Neural cell (in vitro differentiated cells): Measurements from ENCODE around the gene PAIP2. TPM values are rescaled to one million over a fixed set of nuclear protein-coding genes. Genes with fewer than 3 reads are reported as not detected.

Experiments
- H2AFZ ChIP-seq: fragments of 200-600, 300-800 bp; sonication (generic), shearing (Covaris generic); 2 replicates; pipeline ENCODE4 v1.6.0; 2014; ENCODE audit warnings: low read depth, mild to moderate bottlenecking, antibody characterized with exemption, low read length, moderate library complexity
- H3F3A ChIP-seq: fragments of 200-600 bp; shearing (Covaris generic); 2 replicates; pipeline ENCODE4 v1.6.1; 2016; ENCODE audit warnings: mild to moderate bottlenecking, moderate library complexity, mixed read lengths, antibody characterized with exemption, low read length; ENCODE audit not compliant: insufficient read depth, poor library complexity, severe bottlenecking
- H3K27ac ChIP-seq: fragments of 200-600, 300-800 bp; sonication (generic), shearing (Covaris generic); 2 replicates; pipeline ENCODE4 v1.5.1; 2014; ENCODE audit warnings: mild to moderate bottlenecking, low read length, moderate library complexity
- H3K27me3 ChIP-seq: fragments of 300-800, 200-600 bp; sonication (generic), shearing (Covaris generic); 2 replicates; pipeline ENCODE4 v1.6.0; 2014; ENCODE audit warnings: mild to moderate bottlenecking, low read depth, low read length, moderate library complexity; ENCODE audit not compliant: insufficient read depth
- H3K36me3 ChIP-seq: fragments of 300-800, 200-600 bp; sonication (generic), shearing (Covaris generic); 2 replicates; pipeline ENCODE4 v1.5.1; 2014; ENCODE audit warnings: mild to moderate bottlenecking, antibody characterized with exemption, low read length, moderate library complexity; ENCODE audit not compliant: insufficient read depth
- H3K4me2 ChIP-seq: fragments of 300-800, 200-600 bp; sonication (generic), shearing (Covaris generic); 2 replicates; pipeline ENCODE4 v1.6.0; 2014; ENCODE audit warnings: mild to moderate bottlenecking, low read length
- H3K4me3 ChIP-seq: fragments of 300-800, 200-600 bp; sonication (generic), shearing (Covaris generic); 2 replicates; pipeline ENCODE4 v1.5.1; 2014; ENCODE audit warnings: mild to moderate bottlenecking, low read length, moderate library complexity
- H3K79me2 ChIP-seq: fragments of 200-600 bp; shearing (Covaris generic); replicated peaks from 2 replicates; pipeline ENCODE4 v1.6.0; 2014; ENCODE audit warnings: mild to moderate bottlenecking, low read length, moderate library complexity; ENCODE audit not compliant: insufficient read depth
- H3K9ac ChIP-seq: fragments of 300-800, 200-600 bp; sonication (generic), shearing (Covaris generic); 2 replicates; pipeline ENCODE4 v1.6.1; 2016; ENCODE audit warnings: mild to moderate bottlenecking, low read length, mixed read lengths
- H3K9me2 ChIP-seq: fragments of 200-600 bp; shearing (Covaris generic); 2 replicates; pipeline ENCODE4 v1.6.1; 2016; ENCODE audit warnings: mild to moderate bottlenecking, low read length, mixed read lengths; ENCODE audit not compliant: insufficient read depth
- H3K9me3 ChIP-seq: fragments of 200-600, 300-800 bp; sonication (generic), shearing (Covaris generic); 2 replicates; pipeline ENCODE4 v1.6.1; 2016; ENCODE audit warnings: mild to moderate bottlenecking, mixed run types, low read length, moderate library complexity, mixed read lengths
- H4K20me1 ChIP-seq: fragments of 200-600 bp; shearing (Covaris generic); 2 replicates; pipeline ENCODE4 v1.6.1; 2016; ENCODE audit warnings: mild to moderate bottlenecking, mixed run types; ENCODE audit not compliant: insufficient read depth
- EP300 ChIP-seq: fragments of 450-650 bp; conservative IDR thresholded peaks from 2 replicates; pipeline ENCODE4 v1.6.1; 2014; ENCODE audit warnings: antibody characterized with exemption, mild to moderate bottlenecking, moderate library complexity; ENCODE audit not compliant: poor library complexity, severe bottlenecking
- EZH2 ChIP-seq: fragments of 200-600, 300-800 bp; shearing (Covaris generic), sonication (generic); IDR thresholded peaks from 2 replicates; pipeline ENCODE4 v1.6.1; 2014; ENCODE audit warnings: antibody characterized with exemption, low read length, borderline replicate concordance, mild to moderate bottlenecking; ENCODE audit not compliant: insufficient read depth, poor library complexity, severe bottlenecking
- MXI1 ChIP-seq: fragments of 450-650 bp; conservative IDR thresholded peaks from 2 replicates; pipeline ENCODE4 v1.6.1; 2014; ENCODE audit warnings: antibody characterized with exemption, mild to moderate bottlenecking; ENCODE audit not compliant: poor library complexity, severe bottlenecking
- POLR2AphosphoS5 ChIP-seq: IDR thresholded peaks from 2 replicates; pipeline ENCODE4 v1.6.1; 2012
- RAD21 ChIP-seq: fragments of 450-650 bp; conservative IDR thresholded peaks from 2 replicates; pipeline ENCODE4 v1.6.1; 2014; ENCODE audit warnings: antibody characterized with exemption, mild to moderate bottlenecking, moderate library complexity
- SMC3 ChIP-seq: fragments of 450-650 bp; conservative IDR thresholded peaks from 2 replicates; pipeline ENCODE4 v1.6.1; 2014; ENCODE audit warnings: antibody characterized with exemption, mild to moderate bottlenecking, moderate library complexity; ENCODE audit not compliant: poor library complexity
- TAF1 ChIP-seq: IDR thresholded peaks from 2 replicates; pipeline ENCODE4 v1.6.1; 2012; ENCODE audit warnings: low read depth
- polyA plus RNA-seq: library from polyadenylated mRNA; depleted of rRNA; stranded (reverse); fragments of >200 nt; gene quantifications from 2 replicates; pipeline ENCODE4 v1.2.3, GENCODE V29; 2014
- TF ChIP-seq, protein P1 (sequence below): IDR thresholded peaks from 2 replicates; pipeline ENCODE4 v1.6.1; 2012; ENCODE audit warnings: borderline replicate concordance
- TF ChIP-seq, protein P2 (sequence below): fragments of 450-650 bp; IDR thresholded peaks from 2 replicates; pipeline ENCODE4 v1.5.1; 2014; ENCODE audit warnings: antibody characterized with exemption, mild to moderate bottlenecking, moderate library complexity; ENCODE audit not compliant: poor library complexity, severe bottlenecking

The PAIP2 gene
- polyA plus RNA-seq, 1 donor from 2014 or later, result 201 TPM

DNA sequence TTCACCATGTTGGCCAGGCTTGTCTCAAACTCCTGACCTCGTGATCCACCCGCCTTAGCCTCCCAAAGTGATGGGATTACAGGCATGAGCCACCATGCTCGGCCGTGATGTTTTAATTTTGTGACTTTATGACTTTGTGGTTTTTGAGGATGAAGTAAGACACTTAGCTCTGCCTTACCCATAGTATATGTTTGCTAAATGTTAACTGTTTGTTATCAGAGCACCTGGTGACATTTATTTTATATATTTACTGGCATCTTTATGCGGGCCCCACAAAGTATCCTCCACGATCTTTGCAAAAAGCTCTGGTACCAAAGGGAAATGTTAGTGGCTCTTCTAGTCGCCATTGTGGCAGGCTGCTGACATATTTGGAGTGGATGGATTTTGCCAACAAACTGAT, 34.7 kb downstream of the PAIP2 start:
- H3K27me3 ChIP-seq, result no peaks in the 10 kb centered on the region
- no peak overlapping the region for H2AFZ ChIP-seq
- H3K9ac ChIP-seq, result no peak overlapping the region
- H3K9me3 ChIP-seq, result no peaks in the 10 kb centered on the region
- H3K36me3 ChIP-seq, result peaks cover 4% of the 10 kb centered on the region
- no peak for TF ChIP-seq MXI1
- TF ChIP-seq EP300, result no peak
- TF ChIP-seq POLR2AphosphoS5, result no peak
- TF ChIP-seq, protein P1, sequence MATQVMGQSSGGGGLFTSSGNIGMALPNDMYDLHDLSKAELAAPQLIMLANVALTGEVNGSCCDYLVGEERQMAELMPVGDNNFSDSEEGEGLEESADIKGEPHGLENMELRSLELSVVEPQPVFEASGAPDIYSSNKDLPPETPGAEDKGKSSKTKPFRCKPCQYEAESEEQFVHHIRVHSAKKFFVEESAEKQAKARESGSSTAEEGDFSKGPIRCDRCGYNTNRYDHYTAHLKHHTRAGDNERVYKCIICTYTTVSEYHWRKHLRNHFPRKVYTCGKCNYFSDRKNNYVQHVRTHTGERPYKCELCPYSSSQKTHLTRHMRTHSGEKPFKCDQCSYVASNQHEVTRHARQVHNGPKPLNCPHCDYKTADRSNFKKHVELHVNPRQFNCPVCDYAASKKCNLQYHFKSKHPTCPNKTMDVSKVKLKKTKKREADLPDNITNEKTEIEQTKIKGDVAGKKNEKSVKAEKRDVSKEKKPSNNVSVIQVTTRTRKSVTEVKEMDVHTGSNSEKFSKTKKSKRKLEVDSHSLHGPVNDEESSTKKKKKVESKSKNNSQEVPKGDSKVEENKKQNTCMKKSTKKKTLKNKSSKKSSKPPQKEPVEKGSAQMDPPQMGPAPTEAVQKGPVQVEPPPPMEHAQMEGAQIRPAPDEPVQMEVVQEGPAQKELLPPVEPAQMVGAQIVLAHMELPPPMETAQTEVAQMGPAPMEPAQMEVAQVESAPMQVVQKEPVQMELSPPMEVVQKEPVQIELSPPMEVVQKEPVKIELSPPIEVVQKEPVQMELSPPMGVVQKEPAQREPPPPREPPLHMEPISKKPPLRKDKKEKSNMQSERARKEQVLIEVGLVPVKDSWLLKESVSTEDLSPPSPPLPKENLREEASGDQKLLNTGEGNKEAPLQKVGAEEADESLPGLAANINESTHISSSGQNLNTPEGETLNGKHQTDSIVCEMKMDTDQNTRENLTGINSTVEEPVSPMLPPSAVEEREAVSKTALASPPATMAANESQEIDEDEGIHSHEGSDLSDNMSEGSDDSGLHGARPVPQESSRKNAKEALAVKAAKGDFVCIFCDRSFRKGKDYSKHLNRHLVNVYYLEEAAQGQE, result no peak
- H3K4me3 ChIP-seq, result no peak overlapping the region
- no peaks in the 10 kb centered on the region for H4K20me1 ChIP-seq
- H3K9me2 ChIP-seq, result no peaks in the 10 kb centered on the region
- no peaks in the 10 kb centered on the region for H3K79me2 ChIP-seq
- H3K4me2 ChIP-seq, result no peak overlapping the region
- no peak overlapping the region for H3K27ac ChIP-seq
- H3F3A ChIP-seq, result no peaks in the 10 kb centered on the region

DNA sequence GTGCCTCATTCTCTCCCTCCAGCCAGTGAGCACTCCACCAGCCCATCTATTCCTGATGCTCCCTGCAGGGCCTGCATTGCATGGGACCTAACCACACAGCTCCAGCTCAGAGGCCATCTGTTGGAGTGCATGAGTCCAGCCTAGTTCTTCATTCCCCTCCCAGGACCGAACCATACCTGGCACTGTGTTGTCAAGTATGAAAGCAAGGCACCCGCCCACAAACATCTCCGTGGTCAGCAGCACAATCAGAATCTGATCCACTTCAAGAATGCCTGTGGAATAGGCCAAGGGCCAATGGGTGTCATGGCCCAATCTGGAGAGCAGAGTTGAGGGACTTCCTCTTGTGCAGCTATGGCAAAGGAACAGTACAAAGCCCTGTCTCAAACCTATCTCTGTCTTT, 35.6 kb downstream of the PAIP2 start:
- Histone ChIP-seq H3K4me2 (no peak overlapping the region), H3K27ac (no peak overlapping the region), H4K20me1 (no peaks in the 10 kb centered on the region), H3K79me2 (no peaks in the 10 kb centered on the region), H3K27me3 (no peaks in the 10 kb centered on the region), H2AFZ (no peak overlapping the region), H3K9me3 (no peaks in the 10 kb centered on the region), H3K9ac (no peak overlapping the region), H3F3A (no peaks in the 10 kb centered on the region), H3K9me2 (no peaks in the 10 kb centered on the region), H3K4me3 (no peak overlapping the region), H3K36me3 (peaks cover under 1% of the 10 kb centered on the region)
- TF ChIP-seq, protein P2, sequence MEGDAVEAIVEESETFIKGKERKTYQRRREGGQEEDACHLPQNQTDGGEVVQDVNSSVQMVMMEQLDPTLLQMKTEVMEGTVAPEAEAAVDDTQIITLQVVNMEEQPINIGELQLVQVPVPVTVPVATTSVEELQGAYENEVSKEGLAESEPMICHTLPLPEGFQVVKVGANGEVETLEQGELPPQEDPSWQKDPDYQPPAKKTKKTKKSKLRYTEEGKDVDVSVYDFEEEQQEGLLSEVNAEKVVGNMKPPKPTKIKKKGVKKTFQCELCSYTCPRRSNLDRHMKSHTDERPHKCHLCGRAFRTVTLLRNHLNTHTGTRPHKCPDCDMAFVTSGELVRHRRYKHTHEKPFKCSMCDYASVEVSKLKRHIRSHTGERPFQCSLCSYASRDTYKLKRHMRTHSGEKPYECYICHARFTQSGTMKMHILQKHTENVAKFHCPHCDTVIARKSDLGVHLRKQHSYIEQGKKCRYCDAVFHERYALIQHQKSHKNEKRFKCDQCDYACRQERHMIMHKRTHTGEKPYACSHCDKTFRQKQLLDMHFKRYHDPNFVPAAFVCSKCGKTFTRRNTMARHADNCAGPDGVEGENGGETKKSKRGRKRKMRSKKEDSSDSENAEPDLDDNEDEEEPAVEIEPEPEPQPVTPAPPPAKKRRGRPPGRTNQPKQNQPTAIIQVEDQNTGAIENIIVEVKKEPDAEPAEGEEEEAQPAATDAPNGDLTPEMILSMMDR, result no peak
- TF ChIP-seq RAD21 (no peak), EZH2 (no peak), SMC3 (no peak), EP300 (no peak)

DNA sequence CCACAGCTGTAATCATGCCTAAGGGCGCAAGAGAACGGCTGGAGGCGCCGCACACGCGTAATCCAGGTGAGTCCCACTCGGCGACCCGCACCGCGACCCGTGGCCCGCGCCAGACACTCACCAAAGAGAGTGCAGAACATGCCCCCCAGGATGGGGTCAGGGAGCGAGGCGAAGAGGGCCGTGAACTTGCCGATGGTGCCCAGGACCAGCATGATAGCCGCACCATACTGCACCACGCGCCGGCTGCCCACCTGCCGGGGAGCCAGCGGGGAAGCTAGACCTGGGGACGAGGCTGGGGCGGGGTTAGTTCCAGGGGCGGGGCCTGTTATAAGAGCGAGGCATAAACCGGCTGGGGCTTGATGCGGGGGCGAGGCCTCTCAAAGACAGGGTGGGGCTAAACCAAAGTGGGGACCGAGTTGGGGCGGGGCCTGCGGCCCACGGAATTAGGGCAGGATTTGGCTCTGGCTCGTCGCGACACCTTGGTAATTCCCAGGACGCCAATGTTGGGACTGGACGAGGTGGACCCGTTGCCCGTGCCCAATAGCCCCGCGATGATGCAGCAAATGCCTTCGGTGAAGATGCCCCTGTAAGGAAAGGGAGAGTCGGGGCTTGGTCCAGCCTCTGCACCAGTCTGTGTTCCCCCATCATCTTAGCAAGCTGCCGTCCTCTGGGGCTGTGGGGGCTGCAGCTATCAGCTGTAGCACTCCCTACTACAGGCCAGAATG, 36.6 kb downstream of the PAIP2 start:
- TF ChIP-seq POLR2AphosphoS5, result no peak
- TF ChIP-seq EP300, result no peak
- TF ChIP-seq, protein P2, result no peak
- TF ChIP-seq, protein P1, result no peak
- TF ChIP-seq TAF1, result no peak
- TF ChIP-seq RAD21, result no peak
- TF ChIP-seq EZH2, result no peak
- no peak for TF ChIP-seq MXI1
- no peak for TF ChIP-seq SMC3
- no peaks in the 10 kb centered on the region for H3K9me2 ChIP-seq

More for the DNA sequence above, 36.6 kb downstream of the PAIP2 start:
- Histone ChIP-seq H3K79me2 (no peaks in the 10 kb centered on the region), H2AFZ (no peak overlapping the region), H3F3A (no peaks in the 10 kb centered on the region), H4K20me1 (no peaks in the 10 kb centered on the region), H3K36me3 (no peaks in the 10 kb centered on the region), H3K9ac (no peak overlapping the region), H3K4me3 (no peak overlapping the region), H3K27me3 (no peaks in the 10 kb centered on the region), H3K27ac (no peak overlapping the region), H3K9me3 (no peaks in the 10 kb centered on the region), H3K4me2 (no peak overlapping the region)
